Measurements from ENCODE around the gene TGFBR2. TPM values are rescaled to one million over a fixed set of nuclear protein-coding genes. Genes with fewer than 3 reads are reported as not detected.

The TGFBR2 gene
- total RNA-seq, 1 experiment from 2014 or later: 103 TPM

- no peak overlapping the region for H3K4me3 Mint-ChIP-seq (ENCODE audit: unreplicated experiment)
- no peak for DNase-seq (ENCODE audit: unreplicated experiment)
- H3K27me3 Mint-ChIP-seq (ENCODE audit: insufficient read depth, unreplicated experiment): peaks cover 11% of the 10 kb centered on the region
- BruUV-seq (replicated peaks): no TSS peak
- no peaks in the 10 kb centered on the region for H3K4me1 Mint-ChIP-seq (ENCODE audit: insufficient read depth, unreplicated experiment)
- no peaks in the 10 kb centered on the region for H3K36me3 Mint-ChIP-seq (ENCODE audit: insufficient read depth, unreplicated experiment)
- TF ChIP-seq CTCF (IDR thresholded peaks at IDR 0.05; ENCODE audit: unreplicated experiment): no peak
- no peak overlapping the region for H3K27ac Mint-ChIP-seq (ENCODE audit: low read depth, unreplicated experiment)
- ChIA-PET POLR2A (no interaction called here), CTCF (no interaction called here)
- H3K9me3 Mint-ChIP-seq (ENCODE audit: unreplicated experiment): no peaks in the 10 kb centered on the region
- intact Hi-C loops (cut with micrococcal nuclease): no loop called here
Measured at GRCh38 chr3:30730967-30731366, 124.6 kb downstream of the TGFBR2 start.

GRCh38 chr3:30733209-30733608 is 126.8 kb downstream of the TGFBR2 start:
- intact Hi-C loops (cut with micrococcal nuclease): no loop called here
- no peak for DNase-seq (ENCODE audit: unreplicated experiment)
- ChIA-PET POLR2A (no interaction called here), CTCF (interaction anchor here (0.7 kb wide), 1 partner anchor 34 kb away, joined by 3 read pairs; no protein-coding TSS in a partner anchor)
- Mint-ChIP-seq H3K4me1 (ENCODE audit: insufficient read depth, unreplicated experiment) (no peaks in the 10 kb centered on the region), H3K4me3 (ENCODE audit: unreplicated experiment) (no peak overlapping the region), H3K36me3 (ENCODE audit: insufficient read depth, unreplicated experiment) (no peaks in the 10 kb centered on the region), H3K27ac (ENCODE audit: low read depth, unreplicated experiment) (no peak overlapping the region), H3K9me3 (ENCODE audit: unreplicated experiment) (no peaks in the 10 kb centered on the region), H3K27me3 (ENCODE audit: insufficient read depth, unreplicated experiment) (peaks cover 11% of the 10 kb centered on the region)
- no peak for TF ChIP-seq CTCF (IDR thresholded peaks at IDR 0.05; ENCODE audit: unreplicated experiment)
- no TSS peak for BruUV-seq (replicated peaks)

GRCh38 chr3:30733696-30734095 is 127.3 kb downstream of the TGFBR2 start:
- POLR2A ChIA-PET: interaction anchor here (2.1 kb wide), 1 partner anchor 11 kb away, joined by 7 read pairs; no protein-coding TSS in a partner anchor
- no TSS peak for BruUV-seq (replicated peaks)
- CTCF ChIA-PET: interaction anchor here (0.7 to 1.1 kb wide), 2 partner anchors 11 to 34 kb away, joined by 3 read pairs; no protein-coding TSS in a partner anchor
- DNase-seq (ENCODE audit: unreplicated experiment): no peak
- intact Hi-C loops (cut with micrococcal nuclease): no loop called here
- no peaks in the 10 kb centered on the region for H3K4me1 Mint-ChIP-seq (ENCODE audit: insufficient read depth, unreplicated experiment)
- no peaks in the 10 kb centered on the region for H3K36me3 Mint-ChIP-seq (ENCODE audit: insufficient read depth, unreplicated experiment)
- no peak overlapping the region for H3K27ac Mint-ChIP-seq (ENCODE audit: low read depth, unreplicated experiment)
- TF ChIP-seq CTCF (IDR thresholded peaks at IDR 0.05; ENCODE audit: unreplicated experiment): no peak
- peaks cover 11% of the 10 kb centered on the region for H3K27me3 Mint-ChIP-seq (ENCODE audit: insufficient read depth, unreplicated experiment)
- no peaks in the 10 kb centered on the region for H3K9me3 Mint-ChIP-seq (ENCODE audit: unreplicated experiment)
- no peak overlapping the region for H3K4me3 Mint-ChIP-seq (ENCODE audit: unreplicated experiment)

- no peak for DNase-seq (ENCODE audit: unreplicated experiment)
- CTCF ChIA-PET: no interaction called here
- no peak overlapping the region for H3K4me3 Mint-ChIP-seq (ENCODE audit: unreplicated experiment)
- intact Hi-C loops (cut with micrococcal nuclease): no loop called here
- H3K4me1 Mint-ChIP-seq (ENCODE audit: insufficient read depth, unreplicated experiment): no peaks in the 10 kb centered on the region
- POLR2A ChIA-PET: no interaction called here
- no peaks in the 10 kb centered on the region for H3K9me3 Mint-ChIP-seq (ENCODE audit: unreplicated experiment)
- H3K27me3 Mint-ChIP-seq (ENCODE audit: insufficient read depth, unreplicated experiment): peaks cover 11% of the 10 kb centered on the region
- H3K27ac Mint-ChIP-seq (ENCODE audit: low read depth, unreplicated experiment): no peak overlapping the region
- no peaks in the 10 kb centered on the region for H3K36me3 Mint-ChIP-seq (ENCODE audit: insufficient read depth, unreplicated experiment)
- no peak for TF ChIP-seq CTCF (IDR thresholded peaks at IDR 0.05; ENCODE audit: unreplicated experiment)
- BruUV-seq (replicated peaks): no TSS peak
Measured at GRCh38 chr3:30737743-30738499, 131.5 kb downstream of the TGFBR2 start.

Data from MCF 10A (cell line).